ENCODE measurements around the gene SLC6A5.

The SLC6A5 gene

DNA sequence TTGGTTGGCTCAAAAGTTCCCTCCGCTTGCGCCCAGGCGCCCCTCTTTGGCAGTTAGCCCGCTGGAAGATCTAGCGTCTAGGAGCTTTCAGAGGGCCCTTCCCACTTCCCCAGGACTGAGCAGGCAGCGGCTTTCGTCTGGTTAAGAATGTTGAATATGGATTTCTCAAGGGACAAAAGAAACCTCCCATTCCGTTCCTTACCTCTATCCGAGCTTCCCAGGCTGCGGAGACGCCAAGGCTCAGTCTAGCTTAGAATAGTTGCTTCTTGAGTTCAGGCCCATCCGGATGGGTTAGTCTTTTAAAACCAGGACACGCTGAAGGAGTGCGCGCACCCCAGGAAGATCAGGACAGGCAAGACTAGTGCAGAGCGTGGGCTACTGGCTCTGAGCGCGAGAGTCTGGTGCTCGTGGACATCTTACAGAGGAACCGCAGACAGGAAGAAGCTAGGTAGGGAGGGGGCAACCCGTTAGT, 71.6 kb downstream of the SLC6A5 start:
- no peaks in the 10 kb centered on the region for H3K36me3 ChIP-seq (ENCODE audit: insufficient read depth, low read length)
- H3K9me3 ChIP-seq (ENCODE audit: low read length) = no peaks in the 10 kb centered on the region
- peaks cover 58% of the 10 kb centered on the region for H3K27me3 ChIP-seq (ENCODE audit: insufficient read depth, low read length)
- H2AFZ ChIP-seq (ENCODE audit: low read depth, low read length) = no peak overlapping the region
- H3K4me1 ChIP-seq (ENCODE audit: insufficient read depth, low read length) = peaks cover 10% of the 10 kb centered on the region
- no peak overlapping the region for H3K4me3 ChIP-seq (ENCODE audit: low read length)

- Histone ChIP-seq H3K4me1 (ENCODE audit: insufficient read depth, low read length) (peaks cover 10% of the 10 kb centered on the region), H3K27me3 (ENCODE audit: insufficient read depth, low read length) (peaks cover 54% of the 10 kb centered on the region), H2AFZ (ENCODE audit: low read depth, low read length) (no peak overlapping the region), H3K9me3 (ENCODE audit: low read length) (no peaks in the 10 kb centered on the region), H3K4me3 (ENCODE audit: low read length) (no peak overlapping the region), H3K36me3 (ENCODE audit: insufficient read depth, low read length) (no peaks in the 10 kb centered on the region)
Observed at GRCh38 chr11:20671856-20672546, 72.6 kb downstream of the SLC6A5 start.

- Histone ChIP-seq H3K4me1 (ENCODE audit: insufficient read depth, low read length) (peaks cover 10% of the 10 kb centered on the region), H3K4me3 (ENCODE audit: low read length) (no peak overlapping the region), H3K36me3 (ENCODE audit: insufficient read depth, low read length) (no peaks in the 10 kb centered on the region), H3K9me3 (ENCODE audit: low read length) (no peaks in the 10 kb centered on the region), H3K27me3 (ENCODE audit: insufficient read depth, low read length) (peaks cover 48% of the 10 kb centered on the region), H2AFZ (ENCODE audit: low read depth, low read length) (no peak overlapping the region)
Observed at GRCh38 chr11:20672575-20672974, 73.2 kb downstream of the SLC6A5 start.

GRCh38 chr11:20676658-20677057, 77.2 kb downstream of the SLC6A5 start:
- Histone ChIP-seq H3K4me3 (ENCODE audit: low read length) (no peak overlapping the region), H3K4me1 (ENCODE audit: insufficient read depth, low read length) (peaks cover 4% of the 10 kb centered on the region), H2AFZ (ENCODE audit: low read depth, low read length) (no peak overlapping the region), H3K36me3 (ENCODE audit: insufficient read depth, low read length) (no peaks in the 10 kb centered on the region), H3K9me3 (ENCODE audit: low read length) (no peaks in the 10 kb centered on the region), H3K27me3 (ENCODE audit: insufficient read depth, low read length) (peaks cover 11% of the 10 kb centered on the region)

DNA sequence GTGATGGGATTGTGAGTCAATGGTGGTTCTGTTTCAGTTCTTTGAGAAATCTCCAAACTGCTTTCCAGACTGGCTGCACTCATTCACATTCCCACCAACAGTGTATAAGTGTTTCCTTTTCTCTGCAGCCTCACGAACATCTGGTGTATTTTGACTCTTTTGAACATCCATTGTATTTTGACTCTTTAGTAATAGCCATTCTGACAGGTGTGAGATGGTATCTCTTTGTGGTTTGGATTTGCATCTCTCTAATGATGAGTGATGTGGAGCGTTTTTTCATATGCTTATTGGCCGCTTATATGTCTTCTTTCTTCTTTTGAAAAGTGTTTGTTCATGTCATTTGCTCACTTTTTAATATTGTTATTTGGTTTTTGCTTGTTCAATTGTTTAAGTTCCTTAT, 89.4 kb downstream of the SLC6A5 start:
- Histone ChIP-seq H3K4me3 (ENCODE audit: low read length) (no peak overlapping the region), H2AFZ (ENCODE audit: low read depth, low read length) (no peak overlapping the region), H3K9me3 (ENCODE audit: low read length) (no peaks in the 10 kb centered on the region), H3K27me3 (ENCODE audit: insufficient read depth, low read length) (no peaks in the 10 kb centered on the region), H3K36me3 (ENCODE audit: insufficient read depth, low read length) (no peaks in the 10 kb centered on the region), H3K4me1 (ENCODE audit: insufficient read depth, low read length) (no peaks in the 10 kb centered on the region)

- no peak overlapping the region for H2AFZ ChIP-seq (ENCODE audit: low read depth, low read length)
- no peaks in the 10 kb centered on the region for H3K9me3 ChIP-seq (ENCODE audit: low read length)
- no peaks in the 10 kb centered on the region for H3K27me3 ChIP-seq (ENCODE audit: insufficient read depth, low read length)
- H3K4me1 ChIP-seq (ENCODE audit: insufficient read depth, low read length) = no peaks in the 10 kb centered on the region
- H3K36me3 ChIP-seq (ENCODE audit: insufficient read depth, low read length) = no peaks in the 10 kb centered on the region
- H3K4me3 ChIP-seq (ENCODE audit: low read length) = no peak overlapping the region
Observed at GRCh38 chr11:20707876-20708275, 108.5 kb downstream of the SLC6A5 start.
